Astrocyte of the spinal cord (primary cell): Measurements from ENCODE around the gene ANKRD34A.
"Not testable (repeated sequence)": the region's sequence is repeated elsewhere in the genome, so short reads cannot be mapped to it uniquely, and the experiment has no call there.

Source experiments
- DNase-seq: peaks from one replicate; pipeline ENCODE4 v3.0.0; 2011; ENCODE audit warnings: low read depth, low spot score
- H3K4me3 ChIP-seq: 2 replicates; pipeline ENCODE4 v1.5.1; 2011; ENCODE audit warnings: low read depth, mild to moderate bottlenecking, low read length, moderate library complexity
- CTCF ChIP-seq: IDR thresholded peaks from 2 replicates; pipeline ENCODE4 v1.5.1; 2012; ENCODE audit warnings: low read depth, mild to moderate bottlenecking, low read length, inconsistent platforms
- in situ Hi-C: cut with HindIII; loops from 2 replicates; pipeline ENCODE4 v1.10.0; 2017; ENCODE audit warnings: low sequenced_read_pairs

ANKRD34A gene

DNA sequence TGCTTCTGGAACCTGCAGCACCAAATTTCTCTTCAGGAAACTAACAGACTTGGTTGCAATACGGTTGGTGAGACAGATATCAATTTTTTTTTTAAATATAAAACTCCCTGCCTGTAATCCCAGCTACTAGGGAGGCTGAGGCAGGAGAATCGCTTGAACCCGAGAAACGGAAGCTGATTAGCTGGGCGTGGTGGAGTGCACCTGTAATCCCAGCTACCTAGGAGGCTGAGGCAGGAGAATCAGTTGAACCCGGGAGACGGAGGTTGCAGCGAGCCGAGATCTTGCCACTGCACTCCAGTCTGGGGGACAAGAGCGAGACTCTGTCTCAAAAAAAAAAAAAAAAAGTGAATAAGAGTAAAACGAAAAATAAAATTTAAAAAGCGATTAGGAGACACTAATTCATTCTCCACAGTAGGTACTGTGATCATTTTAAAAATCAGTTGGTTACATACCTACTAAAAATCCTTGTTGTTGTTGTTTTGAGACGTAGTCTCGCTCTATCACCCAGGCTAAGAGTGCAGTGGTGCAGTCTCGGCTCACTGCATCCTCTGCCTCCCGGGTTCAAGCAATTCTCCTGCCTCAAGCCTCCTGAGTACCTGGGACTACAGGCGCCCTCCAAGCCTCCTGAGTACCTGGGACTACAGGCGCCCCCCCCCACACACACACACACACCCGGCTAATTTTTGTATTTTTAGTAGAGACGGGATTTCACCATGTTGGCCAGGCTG lies 36.3 kb downstream of the ANKRD34A start:
- H3K4me3 ChIP-seq = peak overlapping the region; percentile 84
- TF ChIP-seq CTCF = no peak
- in situ Hi-C loops = no loop called here
- no peak for DNase-seq

GRCh38 chr1:145927063-145927886 lies 37.1 kb downstream of the ANKRD34A start, which contains the start of gene RBM8A:
TSS of gene RBM8A (minus strand) at chr1:145927484. CDS start at chr1:145927426, 58 bp downstream.
- peak; percentile 99 for DNase-seq
- peak within 1 kb of the TSS; percentile 84 for H3K4me3 ChIP-seq
- in situ Hi-C loops = no loop called here
- TF ChIP-seq CTCF = peak; percentile 71

GRCh38 chr1:145926686-145927062 lies 37.7 kb downstream of the ANKRD34A start:
- peak overlapping the region; percentile 84 for H3K4me3 ChIP-seq
- in situ Hi-C loops = no loop called here

DNA sequence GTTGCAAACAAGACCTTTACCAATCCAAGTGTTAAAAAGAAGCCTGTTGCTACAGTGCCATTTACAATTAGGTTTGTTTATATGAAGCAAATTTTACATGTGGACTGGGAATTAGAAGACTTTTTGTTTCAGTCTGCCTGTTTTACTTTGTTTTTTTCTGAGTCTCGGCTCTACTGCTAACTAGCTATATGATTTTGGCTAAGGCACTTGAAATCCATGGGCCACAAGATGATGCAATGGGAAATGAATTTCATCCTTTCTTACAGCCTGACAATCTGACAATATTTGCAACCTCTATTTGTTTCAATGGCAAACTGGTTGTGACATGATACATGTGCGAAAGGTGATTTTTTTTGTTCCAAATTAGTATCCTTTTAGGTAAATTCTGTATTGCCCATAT lies 42.1 kb downstream of the ANKRD34A start:
- in situ Hi-C loops = no loop called here
- DNase-seq = no peak
- no peak for TF ChIP-seq CTCF
- no peak overlapping the region for H3K4me3 ChIP-seq

More at GRCh38 chr1:145926686-145927062, 37.7 kb downstream of the ANKRD34A start:
- DNase-seq = peak; percentile 12
- no peak for TF ChIP-seq CTCF

DNA sequence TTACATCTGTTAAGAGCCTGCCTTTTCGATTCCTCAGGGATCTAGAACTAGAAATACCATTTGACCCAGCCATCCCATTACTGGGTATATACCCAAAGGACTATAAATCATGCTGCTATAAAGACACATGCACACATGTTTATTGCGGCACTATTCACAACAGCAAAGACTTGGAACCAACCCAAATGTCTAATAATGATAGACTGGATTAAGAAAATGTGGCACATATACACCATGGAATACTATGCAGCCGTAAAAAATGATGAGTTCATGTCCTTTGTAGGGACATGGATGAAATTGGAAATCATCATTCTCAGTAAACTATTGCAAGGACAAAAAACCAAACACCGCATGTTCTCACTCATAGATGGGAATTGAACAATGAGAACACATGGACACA lies 44.1 kb downstream of the ANKRD34A start:
- in situ Hi-C loops, H3K4me3 ChIP-seq, DNase-seq: not testable (repeated sequence)

DNA sequence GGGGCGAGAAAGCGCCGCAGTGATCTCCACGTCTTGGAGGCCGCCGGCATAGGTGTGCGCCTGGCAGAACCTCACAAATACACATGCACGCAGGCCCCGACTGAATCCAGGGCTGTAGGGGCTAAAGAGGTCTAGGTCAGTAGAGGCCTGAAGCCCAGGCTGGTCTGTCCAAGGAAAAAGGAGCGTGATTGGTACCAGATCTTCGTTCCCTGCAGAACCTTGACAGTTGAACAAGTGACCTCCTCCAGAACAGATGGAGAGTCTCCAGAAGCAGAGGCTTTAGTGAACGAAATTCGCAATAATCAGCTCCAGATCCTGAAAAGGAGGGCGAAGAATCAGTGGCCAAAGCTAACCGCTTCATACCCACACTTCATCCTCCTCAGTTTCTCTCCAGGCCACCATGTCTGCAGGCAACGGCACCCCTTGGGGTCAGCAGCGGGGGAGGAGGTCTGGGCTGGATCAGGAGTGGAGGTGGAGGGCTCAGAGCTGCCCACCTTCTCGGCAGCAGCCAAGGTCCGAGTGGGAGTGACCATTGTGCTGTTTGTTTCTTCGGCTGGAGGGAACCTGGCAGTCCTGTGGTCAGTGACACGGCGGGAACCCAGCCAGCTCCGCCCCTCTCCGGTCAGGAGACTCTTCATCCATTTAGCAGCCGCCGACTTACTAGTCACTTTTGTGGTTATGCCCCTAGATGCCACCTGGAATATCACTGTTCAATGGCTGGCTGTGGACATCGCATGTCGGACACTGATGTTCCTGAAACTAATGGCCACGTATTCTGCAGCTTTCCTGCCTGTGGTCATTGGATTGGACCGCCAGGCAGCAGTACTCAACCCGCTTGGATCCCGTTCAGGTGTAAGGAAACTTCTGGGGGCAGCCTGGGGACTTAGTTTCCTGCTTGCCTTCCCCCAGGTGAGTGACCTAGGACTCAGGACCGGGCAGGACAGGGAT lies 45.1 kb downstream of the ANKRD34A start:
- in situ Hi-C loops = no loop called here
- DNase-seq = peak; percentile 52
- peak; percentile 16 for TF ChIP-seq CTCF
- peak overlapping the region; percentile 84 for H3K4me3 ChIP-seq
